ENCODE results near the gene SERPINB3.

DNA sequence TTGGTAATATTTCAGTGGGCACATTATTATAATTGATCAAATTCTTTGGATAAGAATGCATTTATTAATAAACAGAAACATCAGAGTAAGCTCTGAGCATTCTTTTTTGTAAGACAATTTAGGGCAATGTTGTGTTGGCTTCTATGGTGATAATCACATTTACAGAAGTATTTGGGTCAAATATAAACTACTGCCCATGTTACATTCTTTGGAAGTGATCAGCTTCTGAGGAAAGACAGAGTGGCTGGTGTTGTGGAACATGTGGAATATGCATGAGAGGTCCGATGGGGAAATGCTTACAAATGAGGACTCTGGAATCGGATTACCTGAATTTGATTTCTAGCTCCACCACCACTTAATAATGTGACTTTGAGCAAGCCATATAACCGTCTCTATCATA is 55.2 kb downstream of the SERPINB3 start:
- TF ChIP-seq CTCF (conservative IDR thresholded peaks at IDR 0.05; ENCODE audit: low read depth, low read length) (no peak), EZH2 (IDR thresholded peaks at IDR 0.05; ENCODE audit: borderline replicate concordance, low read depth, low read length, poor library complexity, severe bottlenecking) (no peak)
